SU-DHL-6 (cell line): ENCODE data around the gene ADARB2.

Experiments used
- CTCF ChIP-seq: fragments of 200-600 bp; sonication (generic); IDR thresholded peaks from one replicate; pipeline ENCODE4 v1.5.1; 2017; ENCODE audit warnings: antibody characterized with exemption, mild to moderate bottlenecking, low read length, moderate library complexity; ENCODE audit not compliant: insufficient read depth, poor library complexity, severe bottlenecking
- EZH2phosphoT487 ChIP-seq: fragments of 200-600 bp; sonication (generic), shearing (Covaris generic); conservative IDR thresholded peaks from 2 replicates; pipeline ENCODE4 v1.6.1; 2018; ENCODE audit warnings: mild to moderate bottlenecking, antibody characterized with exemption, low read length, moderate library complexity, mixed read lengths

- TF ChIP-seq EZH2phosphoT487: no peak
- no peak for TF ChIP-seq CTCF
These were observed 52.3 kb downstream of the ADARB2 start for GRCh38 chr10:1684991-1685390.
